Prostate gland (tissue), 2 donors: ENCODE results near the gene RPL27A.

Source experiments
- CTCF ChIP-seq, 4 experiments: fragments of 200-600 bp in 2 of 4; fragments of 450-650 bp in 2 of 4; sonication (generic) in 2 of 4; IDR thresholded peaks; 1 replicate in 3 of 4; 2 replicates in 1 of 4; pipeline ENCODE4 v1.5.1; 2016 to 2019; ENCODE audit warnings: antibody characterized with exemption in 4 of 4, mild to moderate bottlenecking in 2 of 4, moderate library complexity in 2 of 4
- POLR2A ChIP-seq: fragments of 450-650 bp; IDR thresholded peaks from one replicate; pipeline ENCODE4 v1.6.1; 2016; ENCODE audit warnings: antibody characterized with exemption, mild to moderate bottlenecking
- POLR2AphosphoS5 ChIP-seq: sonication (generic); formaldehyde crosslinking; IDR thresholded peaks from one replicate; pipeline ENCODE4 v1.6.1; 2017; ENCODE audit warnings: antibody characterized with exemption

- TF ChIP-seq POLR2AphosphoS5 = no peak
- no peak for TF ChIP-seq CTCF (IDR thresholded peaks at IDR 0.05)
- no peak for TF ChIP-seq POLR2A
Measured at GRCh38 chr11:8728563-8728962, 46.0 kb downstream of the RPL27A start.
